Thoracic aorta (tissue), 2 donors: ENCODE results near the gene PRPSAP1. TPM values are rescaled to one million over a fixed set of nuclear protein-coding genes. Genes with fewer than 3 reads are reported as not detected.
A peak's percentile ranks its signal among the peaks of the same experiment; 100 is the strongest.

Experiments
- ATAC-seq: fragments of 150-250 bp; one replicate; pipeline ENCODE4 v1.8.0; 2017; ENCODE audit warnings: low read depth; ENCODE audit not compliant: insufficient number of reproducible peaks, low FRiP score
- DNase-seq: peaks from one replicate; pipeline ENCODE4 v3.0.0-alpha.2; 2020; ENCODE audit warnings: low spot score
- H3K27ac ChIP-seq, 2 donors: fragments of 200-600 bp; sonication (generic); 1 replicate in 1 of 2; 2 replicates in 1 of 2; pipeline ENCODE4 v1.5.1; 2016; ENCODE audit warnings: mild to moderate bottlenecking in 2 of 2, moderate library complexity in 2 of 2
- H3K27me3 ChIP-seq: fragments of 200-600 bp; sonication (generic); replicated peaks from 2 replicates; pipeline ENCODE4 v1.6.0; 2016; ENCODE audit warnings: mild to moderate bottlenecking; ENCODE audit not compliant: insufficient read depth
- H3K36me3 ChIP-seq: fragments of 200-600 bp; sonication (generic); one replicate; pipeline ENCODE4 v1.5.1; 2016
- H3K4me1 ChIP-seq, 2 donors: fragments of 200-600 bp; sonication (generic); 1 replicate in 1 of 2; 2 replicates in 1 of 2; pipeline versions ENCODE4 v1.5.1 to v1.6.0; 2016; ENCODE audit warnings: low read depth in 2 of 2, mild to moderate bottlenecking in 1 of 2; ENCODE audit not compliant: control insufficient read depth in 1 of 2
- H3K4me3 ChIP-seq: fragments of 200-600 bp; sonication (generic); 2 replicates; pipeline ENCODE4 v1.5.1; 2016; ENCODE audit warnings: mild to moderate bottlenecking
- H3K9me3 ChIP-seq: fragments of 200-600 bp; sonication (generic); 2 replicates; pipeline ENCODE4 v1.5.1; 2016
- CTCF ChIP-seq: fragments of 200-600 bp; sonication (generic); IDR thresholded peaks from one replicate; pipeline ENCODE4 v1.5.1; 2019; ENCODE audit warnings: antibody characterized with exemption
- total RNA-seq, 2 donors: library from RNA; depleted of rRNA; stranded (reverse); fragments of >200 nt; gene quantifications; one replicate each; pipeline versions ENCODE4 v1.1.0 to v1.2.3, GENCODE V29; 2016

PRPSAP1 gene
- total RNA-seq, 2 donors from 2014 or later: 57.8 to 83.9 TPM

GRCh38 chr17:76384987-76385891 is 31.5 kb upstream of the PRPSAP1 start:
- H3K4me1 ChIP-seq: peaks cover 13 to 37% of the 10 kb centered on the region in 2 donors
- H3K27ac ChIP-seq: peak overlapping the region; percentile 79 to 89
- H3K4me3 ChIP-seq: peak overlapping the region; percentile 80
- no peaks in the 10 kb centered on the region for H3K9me3 ChIP-seq
- peaks cover 2% of the 10 kb centered on the region for H3K36me3 ChIP-seq
- ATAC-seq (peak; percentile 15), DNase-seq (no peak)
- no peaks in the 10 kb centered on the region for H3K27me3 ChIP-seq
- no peak for TF ChIP-seq CTCF

GRCh38 chr17:76384222-76384986 is 30.7 kb upstream of the PRPSAP1 start, which contains the start of gene SPHK1:
Gene SPHK1 (plus strand): TSS chr17:76384609. CDS start chr17:76385645, 1,036 bp downstream.
- Histone ChIP-seq H3K4me3 (peak within 1 kb of the TSS; percentile 80), H3K4me1 (peaks cover 13 to 37% of the 10 kb centered on the region in 2 donors), H3K27me3 (no peaks in the 10 kb centered on the region), H3K9me3 (no peaks in the 10 kb centered on the region), H3K27ac (peak within 1 kb of the TSS; percentile 79 to 89), H3K36me3 (no peaks in the 10 kb centered on the region)
- peak; percentile 46 for ATAC-seq
- no peak for DNase-seq
- TF ChIP-seq CTCF: no peak

GRCh38 chr17:76383546-76384221 is 30.0 kb upstream of the PRPSAP1 start:
- peak; percentile 39 for TF ChIP-seq CTCF
- H3K4me3 ChIP-seq: peak overlapping the region; percentile 80
- H3K9me3 ChIP-seq: no peaks in the 10 kb centered on the region
- peak overlapping the region; percentile 79 to 89 for H3K27ac ChIP-seq
- H3K36me3 ChIP-seq: no peaks in the 10 kb centered on the region
- DNase-seq: no peak
- peak; percentile 3 for ATAC-seq
- H3K4me1 ChIP-seq: peaks cover 13 to 37% of the 10 kb centered on the region in 2 donors
- H3K27me3 ChIP-seq: no peaks in the 10 kb centered on the region

- Histone ChIP-seq H3K27ac (peak overlapping the region in 1 of 2 donors; percentile 89), H3K36me3 (no peaks in the 10 kb centered on the region), H3K4me3 (peak overlapping the region; percentile 80), H3K9me3 (no peaks in the 10 kb centered on the region), H3K27me3 (no peaks in the 10 kb centered on the region), H3K4me1 (peaks cover 13 to 37% of the 10 kb centered on the region in 2 donors)
- ATAC-seq: no peak
- DNase-seq: no peak
- no peak for TF ChIP-seq CTCF
These were observed 29.3 kb upstream of the PRPSAP1 start for GRCh38 chr17:76382803-76383545.
